Cardiac muscle cell (in vitro differentiated cells and primary cell): ENCODE measurements around the gene CTNNA3. TPM values are rescaled to one million over a fixed set of nuclear protein-coding genes. Genes with fewer than 3 reads are reported as not detected.

ENCODE experiments used
- DNase-seq, 2 donors: peaks; one replicate each; pipeline versions ENCODE4 v3.0.0 to v3.0.0-alpha.2; 2010 to 2017; ENCODE audit warnings: low read depth in 1 of 2, low spot score in 1 of 2
- H3K27ac ChIP-seq: fragments of 200-600 bp; sonication (generic); 2 replicates; pipeline ENCODE4 v1.5.1; 2016
- H3K27me3 ChIP-seq: fragments of 200-600 bp; sonication (generic); 2 replicates; pipeline ENCODE4 v1.6.0; 2016; ENCODE audit warnings: control low read depth
- H3K36me3 ChIP-seq: fragments of 200-600 bp; sonication (generic); 2 replicates; pipeline ENCODE4 v1.5.1; 2016; ENCODE audit warnings: control low read depth
- H3K4me1 ChIP-seq: fragments of 200-600 bp; sonication (generic); 2 replicates; pipeline ENCODE4 v1.8.1; 2017; ENCODE audit warnings: low read depth, mild to moderate bottlenecking, mixed run types
- H3K4me3 ChIP-seq: fragments of 200-600 bp; sonication (generic); 2 replicates; pipeline ENCODE4 v1.5.1; 2016; ENCODE audit warnings: mild to moderate bottlenecking
- H3K9me3 ChIP-seq: fragments of 200-600 bp; sonication (generic); 2 replicates; pipeline ENCODE4 v1.5.1; 2017; ENCODE audit warnings: low read depth, mild to moderate bottlenecking, control low read depth
- CTCF ChIP-seq: IDR thresholded peaks from 2 replicates; pipeline ENCODE4 v1.5.1; 2012; ENCODE audit warnings: low read depth, mild to moderate bottlenecking, low read length
- polyA plus RNA-seq: library from polyadenylated mRNA; unstranded; fragments of >200 nt; fragmentation: Nextera tagmentation; extraction: Ambion mirVana; gene quantifications from 2 replicates; pipeline ENCODE4 v1.2.1, GENCODE V29; 2016
- total RNA-seq: library from RNA; depleted of rRNA; stranded (reverse); fragments of >200 nt; gene quantifications from 2 replicates; pipeline ENCODE4 v1.2.3, GENCODE V29; 2016

Gene CTNNA3
- total and polyA plus RNA-seq, 2 experiments from 2014 or later: 55.8 to 71.7 TPM

GRCh38 chr10:66071907-66072306 lies 1624.1 kb downstream of the CTNNA3 start:
- Histone ChIP-seq H3K4me1 (no peaks in the 10 kb centered on the region), H3K27me3 (no peaks in the 10 kb centered on the region), H3K27ac (no peak overlapping the region), H3K9me3 (no peaks in the 10 kb centered on the region), H3K4me3 (no peak overlapping the region), H3K36me3 (no peaks in the 10 kb centered on the region)
- TF ChIP-seq CTCF: no peak
- DNase-seq: no peak

GRCh38 chr10:66058594-66058993 lies 1637.4 kb downstream of the CTNNA3 start:
- Histone ChIP-seq H3K36me3 (no peaks in the 10 kb centered on the region), H3K4me1 (no peaks in the 10 kb centered on the region), H3K27me3 (no peaks in the 10 kb centered on the region), H3K4me3 (no peak overlapping the region), H3K9me3 (no peaks in the 10 kb centered on the region), H3K27ac (no peak overlapping the region)
- no peak for DNase-seq
- no peak for TF ChIP-seq CTCF

GRCh38 chr10:66049335-66049734 lies 1646.7 kb downstream of the CTNNA3 start:
- H3K36me3 ChIP-seq: no peaks in the 10 kb centered on the region
- H3K4me1 ChIP-seq: no peaks in the 10 kb centered on the region
- H3K4me3 ChIP-seq: no peak overlapping the region
- H3K9me3 ChIP-seq: no peaks in the 10 kb centered on the region
- no peaks in the 10 kb centered on the region for H3K27me3 ChIP-seq
- no peak for TF ChIP-seq CTCF
- no peak overlapping the region for H3K27ac ChIP-seq
- no peak for DNase-seq

GRCh38 chr10:66045859-66046258 lies 1650.1 kb downstream of the CTNNA3 start:
- no peak for TF ChIP-seq CTCF
- no peak overlapping the region for H3K27ac ChIP-seq

GRCh38 chr10:66041771-66042170 lies 1654.2 kb downstream of the CTNNA3 start:
- no peaks in the 10 kb centered on the region for H3K4me1 ChIP-seq
- TF ChIP-seq CTCF: no peak
- no peaks in the 10 kb centered on the region for H3K9me3 ChIP-seq
- no peak overlapping the region for H3K4me3 ChIP-seq
- H3K27me3 ChIP-seq: no peaks in the 10 kb centered on the region
- H3K36me3 ChIP-seq: no peaks in the 10 kb centered on the region
- no peak overlapping the region for H3K27ac ChIP-seq
- DNase-seq: no peak

More at GRCh38 chr10:66045859-66046258, 1650.1 kb downstream of the CTNNA3 start:
- no peaks in the 10 kb centered on the region for H3K9me3 ChIP-seq
- H3K4me1 ChIP-seq: no peaks in the 10 kb centered on the region
- no peaks in the 10 kb centered on the region for H3K36me3 ChIP-seq
- DNase-seq: no peak
- no peaks in the 10 kb centered on the region for H3K27me3 ChIP-seq
- H3K4me3 ChIP-seq: no peak overlapping the region

- Histone ChIP-seq H3K4me1 (no peaks in the 10 kb centered on the region), H3K27ac (no peak overlapping the region), H3K27me3 (no peaks in the 10 kb centered on the region), H3K9me3 (no peaks in the 10 kb centered on the region), H3K36me3 (no peaks in the 10 kb centered on the region), H3K4me3 (no peak overlapping the region)
- no peak for DNase-seq
- no peak for TF ChIP-seq CTCF
Measured at GRCh38 chr10:66038623-66039022, 1657.4 kb downstream of the CTNNA3 start.
